ENCODE results near the gene MAN1C1.

Gene MAN1C1

DNA sequence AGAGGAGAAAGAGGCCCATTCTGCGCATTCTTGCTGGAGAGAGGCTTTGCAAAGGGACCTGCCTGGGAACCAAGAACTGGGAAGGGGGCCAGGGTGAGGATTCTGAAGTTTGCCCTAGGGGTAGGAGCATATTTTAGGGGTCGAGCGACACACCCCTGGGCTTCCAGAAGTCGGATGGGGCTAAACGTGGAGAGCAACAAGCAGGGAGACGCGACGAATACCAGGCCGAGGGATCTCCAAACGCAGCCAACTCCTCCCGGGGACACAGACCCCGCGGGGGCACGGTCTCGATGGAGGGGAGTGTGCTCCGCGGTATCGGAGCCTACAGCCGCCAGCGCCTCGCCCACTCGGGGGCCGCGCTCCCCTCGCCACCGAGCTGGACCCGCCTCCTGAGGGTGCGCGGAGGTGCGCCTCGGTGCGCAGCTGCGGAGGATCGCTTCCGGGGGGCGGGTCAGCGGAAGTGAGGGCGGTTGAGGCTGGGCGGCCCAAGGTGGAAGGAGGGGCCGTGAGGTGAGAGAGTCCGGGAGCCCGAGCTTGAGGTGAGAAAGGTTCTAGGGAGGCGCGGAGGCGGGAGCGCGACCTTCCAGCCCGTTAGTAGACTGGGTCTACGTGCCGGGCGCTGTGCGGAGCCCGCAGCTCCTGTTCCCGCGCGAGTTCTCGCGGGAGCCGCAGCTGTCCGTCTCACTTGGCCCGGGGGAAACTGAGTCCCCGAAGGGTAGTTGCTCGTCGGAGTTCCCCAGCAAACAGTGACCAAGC lies 203.1 kb downstream of the MAN1C1 start, which contains the start of gene MTFR1L:
Gene MTFR1L (plus strand): TSS at position 464 of the 756 bp plus-strand sequence. CDS start 3,151 bp downstream, outside the sequence.
- FAIRE-seq (peak; percentile 97), DNase-seq (ENCODE audit: extremely low spot score, insufficient read length, low read depth) (peak; percentile 98)

DNA sequence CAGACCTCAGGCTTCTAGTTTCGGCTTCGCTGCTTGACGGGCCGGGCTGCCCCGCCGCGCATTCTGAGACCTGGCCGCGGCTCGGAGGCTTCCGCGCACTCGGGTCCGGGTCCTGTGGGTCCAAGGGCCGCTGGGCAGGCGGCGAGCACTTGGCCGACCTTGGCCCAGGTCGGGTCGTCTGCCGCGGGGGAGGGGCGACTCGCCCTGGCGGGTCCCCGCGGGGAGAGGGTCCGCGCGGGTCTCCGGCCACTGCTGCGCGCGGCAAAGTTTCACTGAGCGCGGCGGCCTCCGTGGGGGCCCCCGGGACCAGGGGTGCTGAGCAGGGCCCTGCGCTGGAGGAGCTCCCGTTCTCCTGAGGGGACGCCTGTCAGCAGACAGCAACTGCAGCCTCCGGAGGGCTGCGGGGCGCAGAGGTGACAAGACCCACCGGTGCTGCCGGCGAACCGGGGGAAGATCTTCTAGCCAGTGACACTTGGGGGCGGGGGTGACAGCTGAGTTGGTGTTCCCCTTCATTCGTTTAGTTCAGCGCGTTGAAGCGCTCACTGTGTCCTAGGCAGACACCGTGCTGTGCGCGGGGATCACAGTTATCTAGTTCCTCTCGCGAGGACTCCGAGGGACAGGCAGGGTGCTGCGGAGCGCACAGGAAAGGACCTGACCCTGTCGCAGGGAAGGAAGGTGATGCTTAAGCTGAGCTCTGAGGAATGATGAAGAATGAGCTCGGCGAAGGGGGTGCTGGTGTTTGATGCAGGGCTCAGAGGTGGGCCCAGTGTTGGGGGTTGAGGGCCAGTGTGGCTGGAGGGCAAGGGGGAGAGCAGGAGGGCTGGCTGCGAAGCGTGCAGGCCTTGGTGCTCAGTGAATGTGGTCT lies 203.9 kb downstream of the MAN1C1 start:
- FAIRE-seq = peak; percentile 90
- peak; percentile 80 for DNase-seq (ENCODE audit: extremely low spot score, insufficient read length, low read depth)

DNA sequence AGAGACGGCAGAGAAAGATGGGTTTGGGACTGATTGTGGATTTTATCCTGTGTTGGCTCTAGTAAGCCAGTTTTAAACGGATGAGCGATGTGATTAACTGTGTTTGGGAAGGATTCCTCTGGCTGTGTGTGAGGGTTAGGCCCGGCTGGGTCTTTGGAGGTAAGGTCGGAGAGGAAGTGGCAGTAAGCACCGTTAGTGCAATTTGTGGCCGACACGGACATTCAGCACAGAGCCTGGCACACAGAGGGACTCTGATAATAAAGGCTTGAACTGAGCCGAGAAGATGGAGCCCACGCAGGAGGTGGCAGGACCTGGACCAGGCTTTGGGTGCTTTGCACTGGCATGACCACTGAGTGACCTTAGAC lies 204.5 kb downstream of the MAN1C1 start:
- DNase-seq (ENCODE audit: extremely low spot score, insufficient read length, low read depth) (no peak), FAIRE-seq (no peak)

- FAIRE-seq = no peak
- DNase-seq (ENCODE audit: extremely low spot score, insufficient read length, low read depth) = no peak
Measured at GRCh38 chr1:25821630-25822091, 205.1 kb downstream of the MAN1C1 start.

DNA sequence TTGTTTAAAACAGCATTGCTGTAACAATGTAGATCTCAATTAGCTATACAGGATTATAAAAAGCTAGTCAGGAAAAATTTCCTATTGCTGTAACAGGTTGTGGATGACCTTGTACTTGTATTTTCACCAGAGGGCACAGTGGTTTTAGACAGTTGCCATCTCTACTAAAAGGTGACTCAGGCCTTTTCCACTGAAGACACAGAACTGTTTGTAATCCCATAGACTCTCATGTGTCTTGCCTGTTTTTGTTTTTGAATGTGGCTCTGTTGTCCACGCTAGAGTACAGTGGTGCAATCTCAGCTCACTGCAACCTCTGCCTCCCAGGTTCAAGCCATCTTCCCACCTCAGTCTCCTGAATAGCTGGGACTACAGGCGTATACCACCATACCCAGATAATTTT lies 209.0 kb downstream of the MAN1C1 start:
- DNase-seq (ENCODE audit: extremely low spot score, insufficient read length, low read depth) = no peak
- FAIRE-seq = no peak

DNA sequence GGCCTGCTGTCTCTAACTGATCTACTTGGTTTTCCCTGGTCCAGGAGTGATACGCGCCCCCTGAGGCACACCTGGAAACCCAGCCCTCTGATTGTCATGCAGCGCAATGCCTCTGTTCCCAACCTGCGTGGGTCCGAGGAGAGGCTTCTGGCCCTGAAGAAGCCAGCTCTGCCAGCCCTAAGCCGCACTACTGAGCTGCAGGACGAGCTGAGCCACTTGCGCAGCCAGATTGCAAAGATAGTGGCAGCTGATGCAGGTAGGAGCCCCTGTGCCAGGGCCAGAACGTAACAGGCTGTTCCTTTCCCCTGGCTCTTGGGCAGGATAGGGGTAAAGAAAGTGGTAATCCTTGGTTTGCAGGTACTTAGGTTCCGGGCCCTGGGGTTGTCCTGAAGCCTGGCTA lies 210.0 kb downstream of the MAN1C1 start:
- no peak for DNase-seq (ENCODE audit: extremely low spot score, insufficient read length, low read depth)
- no peak for FAIRE-seq

GRCh38 chr1:25828491-25828890 lies 211.9 kb downstream of the MAN1C1 start:
- FAIRE-seq = no peak
- DNase-seq (ENCODE audit: extremely low spot score, insufficient read length, low read depth) = no peak

DNA sequence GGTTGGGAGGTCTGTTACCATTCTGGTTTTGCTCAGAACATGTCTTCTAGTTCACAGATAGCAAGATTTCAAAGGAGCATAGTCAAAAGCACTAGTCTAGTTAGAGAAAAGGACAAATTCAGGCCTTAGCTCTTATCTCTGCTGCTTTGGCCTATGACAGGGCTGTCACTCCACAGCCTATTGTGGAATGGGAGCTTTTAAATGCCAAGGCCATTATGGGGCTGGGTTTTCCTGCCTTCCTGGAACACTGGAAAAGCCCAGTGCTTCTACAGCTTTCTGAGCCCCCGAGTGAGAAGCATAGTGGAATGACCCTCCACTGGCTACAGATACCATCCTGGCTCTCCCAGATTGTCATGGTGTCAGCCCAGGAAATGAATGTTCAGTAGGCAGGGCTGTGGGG lies 212.5 kb downstream of the MAN1C1 start:
- no peak for DNase-seq (ENCODE audit: extremely low spot score, insufficient read length, low read depth)
- FAIRE-seq = no peak

DNA sequence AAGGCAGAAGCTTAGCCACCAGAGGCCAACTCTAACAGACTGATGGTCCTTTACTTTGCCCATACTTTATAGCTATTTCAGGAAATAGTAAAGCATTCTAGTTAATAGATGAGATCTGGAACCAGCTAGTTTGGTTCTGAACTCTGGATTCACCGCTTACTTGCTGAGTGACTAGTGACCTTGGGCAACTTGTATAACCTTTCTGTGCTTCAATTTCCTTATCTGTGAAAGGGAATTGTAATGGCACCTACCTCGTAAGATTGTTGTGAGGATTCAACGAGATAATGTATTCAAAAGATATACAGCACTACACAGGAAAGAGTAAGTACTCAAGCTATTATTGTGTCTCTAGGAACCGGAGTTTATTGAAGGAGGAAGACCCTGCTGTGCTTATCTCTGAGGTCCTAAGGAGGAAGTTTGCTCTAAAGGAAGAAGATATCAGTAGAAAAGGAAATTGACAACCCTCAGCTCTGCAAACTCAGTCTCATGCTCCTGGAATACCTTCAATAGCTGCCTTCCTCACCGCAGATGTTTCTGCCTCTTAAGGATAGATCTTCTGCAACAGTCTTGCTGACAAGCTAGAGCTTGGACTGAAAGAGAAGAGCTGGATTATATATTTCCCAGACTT lies 215.1 kb downstream of the MAN1C1 start:
- FAIRE-seq = no peak

GRCh38 chr1:25832336-25833037 lies 215.9 kb downstream of the MAN1C1 start:
- DNase-seq (ENCODE audit: extremely low spot score, insufficient read length, low read depth) = no peak
- FAIRE-seq = no peak

More for the DNA sequence above, 215.1 kb downstream of the MAN1C1 start:
- no peak for DNase-seq (ENCODE audit: extremely low spot score, insufficient read length, low read depth)

- FAIRE-seq = no peak
- DNase-seq (ENCODE audit: extremely low spot score, insufficient read length, low read depth) = no peak
Measured at GRCh38 chr1:25833158-25833557, 216.6 kb downstream of the MAN1C1 start.

All from GM18507 (cell line).